Osteoblast (primary cell): ENCODE results near the gene EPC1. TPM values are rescaled to one million over a fixed set of nuclear protein-coding genes. Genes with fewer than 3 reads are reported as not detected.
"Not testable (repeated sequence)": the region's sequence is repeated elsewhere in the genome, so short reads cannot be mapped to it uniquely, and the experiment has no call there.

ENCODE experiments used
- DNase-seq: peaks from one replicate; pipeline ENCODE4 v3.0.0; 2011; ENCODE audit warnings: low spot score, mixed read lengths; ENCODE audit not compliant: insufficient read length; ENCODE audit errors: missing footprints
- H2AFZ ChIP-seq: 2 replicates; pipeline ENCODE4 v1.6.0; 2011; ENCODE audit warnings: mild to moderate bottlenecking, low read length
- H3K27ac ChIP-seq: 2 replicates; pipeline ENCODE4 v1.5.1; 2011; ENCODE audit warnings: mild to moderate bottlenecking, low read depth, low read length, moderate library complexity
- H3K27me3 ChIP-seq: 2 replicates; pipeline ENCODE4 v1.6.0; 2012; ENCODE audit warnings: mild to moderate bottlenecking, control low read depth, inconsistent platforms, low read length, moderate library complexity; ENCODE audit not compliant: insufficient read depth
- H3K36me3 ChIP-seq: 2 replicates; pipeline ENCODE4 v1.5.1; 2011; ENCODE audit warnings: mild to moderate bottlenecking, low read length, control low read depth, moderate library complexity; ENCODE audit not compliant: insufficient read depth
- H3K4me1 ChIP-seq: 2 replicates; pipeline ENCODE4 v1.5.1; 2011; ENCODE audit warnings: mild to moderate bottlenecking, low read length, control low read depth, moderate library complexity; ENCODE audit not compliant: insufficient read depth
- H3K4me2 ChIP-seq: 2 replicates; pipeline ENCODE4 v1.6.0; 2011; ENCODE audit warnings: mild to moderate bottlenecking, low read length; ENCODE audit not compliant: insufficient read depth
- H3K4me3 ChIP-seq: fragments of 200-600 bp; sonication (generic); 3 replicates; pipeline ENCODE4 v1.5.1; 2012; ENCODE audit warnings: mild to moderate bottlenecking, low read length, inconsistent platforms; ENCODE audit not compliant: insufficient read depth
- H3K79me2 ChIP-seq: 2 replicates; pipeline ENCODE4 v1.6.0; 2012; ENCODE audit warnings: mild to moderate bottlenecking, low read length, control low read depth, inconsistent platforms; ENCODE audit not compliant: insufficient read depth
- H3K9me3 ChIP-seq: 2 replicates; pipeline ENCODE4 v1.5.1; 2011; ENCODE audit warnings: low read depth, low read length, control low read depth
- H4K20me1 ChIP-seq: 2 replicates; pipeline ENCODE4 v1.6.0; 2012; ENCODE audit warnings: mild to moderate bottlenecking, low read length, control low read depth; ENCODE audit not compliant: insufficient read depth
- CTCF ChIP-seq: IDR thresholded peaks from 2 replicates; pipeline ENCODE4 v1.5.1; 2011; ENCODE audit warnings: mild to moderate bottlenecking, low read depth, low read length, moderate library complexity; ENCODE audit errors: extremely low read depth
- total RNA-seq: library from RNA; depleted of rRNA; stranded (reverse); fragments of >200 nt; gene quantifications from 2 replicates; pipeline ENCODE4 v1.2.3, GENCODE V29; 2012

Gene EPC1
- total RNA-seq, 1 donor: 30.8 TPM

- H3K4me2 ChIP-seq: no peak overlapping the region
- H4K20me1 ChIP-seq: no peaks in the 10 kb centered on the region
- H3K9me3 ChIP-seq: no peaks in the 10 kb centered on the region
- H3K4me3 ChIP-seq: no peak overlapping the region
- no peak for DNase-seq
- no peak overlapping the region for H3K27ac ChIP-seq
- H3K27me3 ChIP-seq: peaks cover 2% of the 10 kb centered on the region
- no peak overlapping the region for H2AFZ ChIP-seq
- no peak for TF ChIP-seq CTCF
- H3K79me2 ChIP-seq: no peaks in the 10 kb centered on the region
- H3K4me1 ChIP-seq: peaks cover 19% of the 10 kb centered on the region
- no peaks in the 10 kb centered on the region for H3K36me3 ChIP-seq
Measured at GRCh38 chr10:32239769-32240168, 107.2 kb downstream of the EPC1 start.

- Histone ChIP-seq H3K27me3 (no peaks in the 10 kb centered on the region), H3K4me3 (no peak overlapping the region), H3K36me3 (no peaks in the 10 kb centered on the region), H3K4me1 (peaks cover 19% of the 10 kb centered on the region), H4K20me1 (no peaks in the 10 kb centered on the region), H3K9me3 (no peaks in the 10 kb centered on the region), H3K4me2 (no peak overlapping the region), H3K27ac (no peak overlapping the region), H3K79me2 (no peaks in the 10 kb centered on the region), H2AFZ (no peak overlapping the region)
- peak; percentile 94 for DNase-seq
- TF ChIP-seq CTCF: no peak
Measured at GRCh38 chr10:32237644-32238345, 109.2 kb downstream of the EPC1 start.

- Histone ChIP-seq H2AFZ (no peak overlapping the region), H3K4me3 (no peak overlapping the region), H3K79me2 (no peaks in the 10 kb centered on the region), H3K4me2 (no peak overlapping the region), H3K36me3 (no peaks in the 10 kb centered on the region), H4K20me1 (no peaks in the 10 kb centered on the region), H3K27ac (no peak overlapping the region), H3K27me3 (no peaks in the 10 kb centered on the region), H3K9me3 (no peaks in the 10 kb centered on the region), H3K4me1 (peaks cover 11% of the 10 kb centered on the region)
- TF ChIP-seq CTCF: no peak
- peak; percentile 27 for DNase-seq
Measured at GRCh38 chr10:32234471-32234870, 112.5 kb downstream of the EPC1 start.

- not testable (repeated sequence) for H3K36me3 ChIP-seq, H3K4me1 ChIP-seq, H3K27me3 ChIP-seq, H3K79me2 ChIP-seq, H3K4me2 ChIP-seq, H3K4me3 ChIP-seq, H3K27ac ChIP-seq, H3K9me3 ChIP-seq, H2AFZ ChIP-seq, H4K20me1 ChIP-seq, DNase-seq
Measured at GRCh38 chr10:32233375-32233774, 113.6 kb downstream of the EPC1 start.
